Measurements from ENCODE around the gene SIGLEC9. TPM values are rescaled to one million over a fixed set of nuclear protein-coding genes. Genes with fewer than 3 reads are reported as not detected.

The SIGLEC9 gene
- total RNA-seq, 1 experiment from 2014 or later: not detected

DNA sequence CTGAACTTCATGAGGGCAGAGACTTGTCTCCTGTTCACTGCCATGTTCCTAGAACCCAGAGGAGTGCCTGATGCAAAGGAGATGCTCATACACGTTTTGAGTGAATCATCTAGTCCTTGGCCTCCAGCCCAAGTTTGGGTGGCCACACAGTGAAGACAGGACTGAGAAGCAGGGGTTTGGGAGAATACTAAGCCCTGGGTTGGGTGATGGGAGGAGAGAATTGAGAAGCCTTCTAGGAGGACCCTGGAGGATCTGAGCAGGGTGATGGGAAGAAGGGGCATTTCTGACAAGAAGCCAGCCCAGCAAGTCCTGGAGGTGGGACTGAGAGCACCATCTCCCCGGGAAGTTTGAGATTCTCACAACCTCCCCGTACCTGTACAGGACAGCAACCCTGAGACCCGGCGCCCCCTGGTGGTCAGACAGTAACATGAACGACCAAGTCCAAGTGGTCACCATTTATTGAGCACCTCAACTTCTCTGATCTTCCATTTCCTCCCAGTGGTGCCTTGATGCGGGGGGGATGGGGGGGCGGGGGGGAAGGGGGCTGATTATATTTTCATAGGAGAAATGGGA, 27.5 kb upstream of the SIGLEC9 start:
- DNase-seq (ENCODE audit: low spot score): peak; percentile 27

DNA sequence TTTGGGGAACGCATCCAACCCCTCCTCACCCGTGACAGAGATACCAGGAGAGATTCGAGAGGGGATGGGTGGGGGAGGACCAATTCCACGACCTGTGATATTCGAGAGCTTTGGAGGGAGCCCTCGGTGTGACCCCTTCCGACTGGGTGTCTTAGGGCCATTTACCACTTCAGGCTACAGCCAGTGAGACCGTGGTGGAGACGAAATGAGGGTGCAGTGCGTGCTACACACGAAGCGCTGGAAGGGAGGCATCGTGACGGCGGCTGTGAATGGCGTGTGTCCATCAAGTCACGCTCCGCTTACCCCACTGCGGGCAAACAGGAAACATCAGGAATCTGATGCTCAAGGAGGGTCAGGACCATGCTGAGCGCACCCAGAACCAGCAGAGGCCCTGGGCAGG, 26.9 kb upstream of the SIGLEC9 start:
- DNase-seq (ENCODE audit: low spot score): no peak

DNA sequence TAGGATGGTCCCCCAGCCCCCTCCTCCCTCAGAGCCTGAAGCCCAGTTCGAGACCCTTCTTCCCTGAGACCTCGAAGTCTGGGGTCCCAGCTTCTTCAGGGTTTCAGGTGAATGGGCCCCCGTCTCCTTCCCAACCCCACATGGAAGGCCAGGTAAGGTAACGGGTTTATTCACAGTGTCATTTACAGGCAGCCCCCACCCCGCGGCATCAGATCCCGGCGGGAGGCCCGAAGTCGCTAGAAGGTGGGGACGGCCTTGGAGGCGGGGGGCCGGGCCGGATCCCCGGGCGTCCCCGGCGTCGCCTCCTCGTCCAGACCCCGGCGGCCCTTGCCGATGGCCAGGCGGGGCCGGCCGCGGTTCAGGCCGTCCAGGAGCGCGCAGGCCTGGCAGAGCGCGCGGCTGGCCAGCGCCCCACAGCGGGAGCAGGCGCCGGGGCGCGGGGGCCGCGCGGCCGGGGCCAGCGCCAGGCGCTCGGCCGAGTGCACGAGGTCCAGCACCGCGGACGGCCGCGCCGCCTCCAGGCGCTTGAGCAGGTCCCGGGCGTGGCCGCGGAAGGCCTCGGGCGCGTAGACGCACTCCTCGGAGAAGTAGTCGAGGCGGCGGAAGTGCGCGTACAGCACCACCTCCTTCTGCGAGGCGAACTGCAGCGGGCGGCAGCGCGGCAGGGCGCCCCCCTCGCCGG, 26.2 kb upstream of the SIGLEC9 start:
- no peak for DNase-seq (ENCODE audit: low spot score)

DNA sequence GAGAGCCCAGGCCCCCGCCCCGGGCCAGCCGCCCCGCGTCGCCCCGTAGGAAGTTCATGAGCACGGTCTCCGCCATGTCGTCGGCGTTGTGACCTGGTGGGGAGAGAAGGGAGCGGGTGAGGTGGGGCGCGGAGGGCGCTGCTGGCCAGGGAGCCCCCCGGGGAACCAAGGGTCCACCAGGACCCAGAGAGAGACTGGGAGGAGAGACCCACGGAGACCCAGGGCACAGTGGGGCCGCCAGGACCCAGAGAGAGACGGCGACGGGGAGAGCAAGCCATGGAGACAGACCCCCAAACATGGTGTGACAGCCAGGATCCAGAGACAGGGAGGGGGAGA, 25.7 kb upstream of the SIGLEC9 start:
- no peak for DNase-seq (ENCODE audit: low spot score)

DNA sequence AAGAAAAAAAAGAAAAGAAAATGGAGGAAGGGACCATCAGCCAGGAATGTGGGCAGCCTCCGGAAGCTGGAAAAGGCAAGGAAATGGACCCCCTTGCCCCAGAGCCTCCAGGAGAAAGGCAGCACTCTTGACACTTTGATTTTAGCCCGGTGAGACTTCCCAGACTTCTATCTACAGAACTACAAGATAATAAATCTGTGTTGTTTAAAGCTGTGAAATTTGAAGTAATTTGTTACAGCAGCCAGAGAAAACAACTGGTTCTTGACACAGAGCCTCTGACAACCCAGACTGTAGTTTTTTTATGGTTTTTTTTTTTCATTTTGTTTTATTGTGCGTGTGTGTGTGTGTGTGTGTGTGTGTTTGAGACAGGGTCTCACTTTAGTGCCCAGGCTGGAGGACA, 24.1 kb upstream of the SIGLEC9 start:
- no peak for DNase-seq (ENCODE audit: low spot score)

DNA sequence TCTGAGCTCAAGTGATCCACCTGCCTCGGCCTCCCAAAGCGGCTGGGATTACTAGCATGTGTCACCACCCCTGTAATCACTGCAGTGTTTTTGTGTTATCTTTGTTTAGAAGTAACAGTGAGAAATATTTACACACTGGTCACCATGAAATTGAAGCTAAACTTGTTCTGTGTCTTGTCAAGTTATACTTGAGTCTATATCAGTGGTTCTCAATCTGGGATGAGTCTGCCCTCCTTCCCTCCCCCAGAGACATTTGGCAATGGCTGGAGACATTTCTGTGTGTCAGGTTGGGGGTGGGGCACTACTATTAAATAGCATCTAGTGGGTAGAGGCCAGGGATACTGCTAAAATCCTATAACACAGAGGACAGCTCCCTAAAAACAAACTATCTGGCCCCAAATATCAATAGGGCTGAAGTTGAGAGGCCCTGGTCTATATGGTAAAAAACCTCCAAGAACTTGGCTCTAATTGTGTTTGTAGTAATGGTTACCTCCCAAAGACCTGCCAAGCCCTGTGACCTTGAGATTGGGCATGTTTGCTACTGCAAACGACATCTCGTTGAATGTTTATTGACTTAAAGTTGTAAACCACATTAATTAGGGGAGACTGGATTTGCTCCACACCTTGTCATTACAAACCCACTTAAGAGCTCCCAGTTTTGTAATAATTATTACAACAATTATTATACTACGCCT, 23.4 kb upstream of the SIGLEC9 start:
- no peak for DNase-seq (ENCODE audit: low spot score)

DNA sequence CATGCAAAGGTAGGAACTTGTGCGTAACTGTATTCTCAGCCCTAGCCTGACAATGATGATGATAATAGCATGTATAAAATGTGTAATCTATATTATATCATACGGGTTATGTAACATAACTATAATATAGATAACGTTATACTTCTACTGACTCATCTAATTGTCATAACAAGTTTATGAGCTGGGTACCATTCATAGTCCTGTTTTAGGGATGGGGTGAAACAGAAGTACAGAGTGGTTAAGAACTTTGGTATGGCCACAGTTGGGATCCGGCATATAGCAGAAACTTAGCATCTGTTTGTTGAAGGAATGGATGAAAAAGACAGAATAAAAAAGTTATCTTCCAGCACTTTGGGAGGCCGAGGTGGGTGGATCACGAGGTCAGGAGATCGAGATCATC, 21.7 kb upstream of the SIGLEC9 start:
- no peak for DNase-seq (ENCODE audit: low spot score)

DNA sequence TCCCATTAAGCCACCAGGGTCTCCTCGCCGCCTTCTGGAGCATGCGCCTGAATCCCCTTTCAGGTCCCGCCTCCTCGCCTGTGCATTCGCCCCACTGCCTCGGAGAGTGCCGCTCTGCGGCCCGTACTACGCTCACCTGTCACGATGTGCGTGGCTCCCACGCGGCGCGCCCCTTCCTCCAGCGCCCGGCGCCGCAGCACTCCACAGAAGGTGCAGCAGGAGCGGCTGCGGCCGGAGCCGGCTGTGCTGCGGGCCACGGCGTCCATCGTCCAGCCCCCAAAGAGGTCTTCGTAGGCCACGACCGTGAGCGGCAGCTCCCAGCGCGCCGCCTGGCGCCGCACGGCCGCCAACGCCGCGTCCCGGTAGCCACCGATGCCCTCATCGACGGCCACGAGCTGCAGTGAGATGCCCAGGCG, 20.8 kb upstream of the SIGLEC9 start:
- no peak for DNase-seq (ENCODE audit: low spot score)

DNA sequence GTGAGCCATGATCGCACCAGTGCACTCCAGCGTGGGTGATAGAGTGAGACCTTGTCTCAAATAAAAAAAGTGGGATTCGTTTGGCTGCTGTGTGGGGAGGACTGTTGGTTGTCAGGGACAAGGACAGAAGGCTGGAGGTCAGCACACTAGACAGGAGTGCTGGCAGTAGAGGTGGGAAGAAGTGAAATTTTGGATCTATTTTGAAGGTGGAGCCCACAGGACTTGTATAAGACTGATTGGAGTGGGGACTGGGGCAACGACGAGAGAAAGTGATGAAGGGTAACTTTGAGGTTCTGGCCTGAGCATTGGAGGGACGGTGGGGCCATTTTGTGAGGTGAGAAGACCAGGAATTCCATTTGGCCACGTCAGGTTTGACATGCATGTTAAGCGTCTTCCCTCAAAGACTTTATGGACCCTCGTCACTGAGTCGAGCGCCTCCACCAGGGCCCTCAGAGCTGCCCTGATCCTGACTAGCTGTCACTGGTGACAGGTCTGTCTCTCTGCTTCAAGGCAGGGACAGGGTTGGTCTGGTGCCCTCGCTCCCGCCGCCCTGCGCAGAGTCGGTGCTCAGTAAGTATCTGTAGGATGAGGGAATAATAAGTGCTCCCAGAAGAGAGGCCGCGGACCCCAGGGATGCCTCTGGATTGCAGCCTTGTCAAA, 17.2 kb upstream of the SIGLEC9 start:
- no peak for DNase-seq (ENCODE audit: low spot score)

DNA sequence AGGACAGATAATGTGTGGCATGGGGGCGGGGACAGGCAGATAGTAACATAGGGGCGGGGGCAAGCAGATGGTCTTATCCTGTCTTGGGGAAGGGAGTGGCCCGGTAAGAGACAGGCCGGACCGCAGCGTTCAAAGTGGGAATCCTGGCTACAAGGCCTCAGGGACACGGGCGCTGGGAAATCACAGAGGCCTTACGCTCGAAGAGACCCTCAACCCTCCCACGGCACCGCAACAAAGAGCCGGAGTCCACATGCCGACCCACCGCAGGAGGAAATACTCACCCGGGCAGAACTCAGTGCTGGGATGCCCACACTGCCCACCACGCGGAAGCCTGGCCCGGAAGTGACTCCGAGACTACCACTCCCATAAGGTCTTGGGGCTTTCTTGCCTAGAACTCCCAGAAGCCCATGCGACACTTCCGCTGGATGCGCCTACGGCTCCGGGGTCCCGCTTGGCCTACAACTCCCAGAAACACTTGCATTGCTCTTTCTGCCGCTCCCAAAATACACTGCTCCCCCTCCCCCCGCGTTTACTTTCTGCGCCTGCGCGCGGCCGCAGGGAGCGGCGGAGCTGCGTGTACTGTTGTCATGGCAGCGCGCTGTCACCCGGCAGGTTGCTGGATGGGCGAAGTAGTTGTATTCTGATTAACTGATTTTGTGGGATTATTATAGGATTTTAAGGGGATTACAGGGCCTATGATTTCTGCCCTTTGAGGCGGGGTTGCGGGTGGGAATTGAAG, 16.5 kb upstream of the SIGLEC9 start, which contains the start of gene CTU1:
CTU1 (minus strand) TSS at position 344 of the 739 bp plus-strand sequence. CDS start 3,840 bp downstream, outside the sequence.
- peak; percentile 95 for DNase-seq (ENCODE audit: low spot score)

DNA sequence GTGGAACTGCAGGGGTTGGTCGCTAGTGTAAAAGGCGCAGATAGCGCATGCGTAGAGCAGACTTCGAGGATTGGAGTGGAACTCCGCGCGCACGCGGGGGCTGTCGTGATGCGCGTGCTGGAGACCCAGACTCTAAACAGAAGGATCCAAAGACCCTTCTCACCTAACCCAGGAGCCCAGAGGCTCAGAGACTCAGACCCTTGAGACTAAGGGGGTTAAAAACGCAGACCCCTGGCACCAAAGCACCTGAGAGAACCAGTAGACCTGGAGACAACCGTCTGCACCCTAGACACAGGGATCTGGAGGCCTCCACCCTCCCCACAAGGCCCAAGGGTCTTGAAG, 15.9 kb upstream of the SIGLEC9 start:
- no peak for DNase-seq (ENCODE audit: low spot score)

DNA sequence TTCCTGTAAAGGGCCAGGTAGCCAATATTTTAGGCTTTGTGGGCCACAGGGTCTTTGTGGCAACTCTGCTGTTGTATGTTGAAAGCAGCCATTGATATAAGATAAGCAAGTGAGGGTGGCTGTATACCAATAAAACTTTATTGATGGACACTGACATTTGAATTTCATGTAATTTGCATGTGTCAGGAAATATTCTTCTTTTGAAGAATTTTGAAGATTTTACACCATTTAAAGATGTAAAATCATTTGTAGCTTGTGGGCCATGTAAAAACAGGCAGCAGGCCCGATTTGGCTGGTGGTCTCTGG, 14.1 kb upstream of the SIGLEC9 start:
- DNase-seq (ENCODE audit: low spot score): no peak

DNA sequence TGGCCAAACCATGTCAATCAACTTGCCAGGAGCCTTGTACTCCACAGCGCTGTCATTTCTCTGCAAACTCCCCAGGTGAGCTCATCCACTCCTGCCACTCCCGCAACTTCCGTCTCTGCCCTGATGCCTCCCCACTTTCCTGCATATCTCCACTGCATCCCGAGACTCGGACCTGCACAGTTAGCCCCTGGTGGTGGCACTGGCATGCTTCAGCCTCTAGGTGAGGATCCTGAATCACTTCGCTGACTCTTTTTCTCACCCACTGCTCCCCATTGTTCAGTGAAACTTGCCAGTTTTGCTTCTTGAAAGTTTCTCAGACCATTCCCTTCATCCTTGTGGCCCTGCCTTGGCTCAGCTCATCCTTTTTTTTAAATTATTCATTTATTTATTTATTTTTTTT, 13.1 kb upstream of the SIGLEC9 start:
- DNase-seq (ENCODE audit: low spot score): no peak

DNA sequence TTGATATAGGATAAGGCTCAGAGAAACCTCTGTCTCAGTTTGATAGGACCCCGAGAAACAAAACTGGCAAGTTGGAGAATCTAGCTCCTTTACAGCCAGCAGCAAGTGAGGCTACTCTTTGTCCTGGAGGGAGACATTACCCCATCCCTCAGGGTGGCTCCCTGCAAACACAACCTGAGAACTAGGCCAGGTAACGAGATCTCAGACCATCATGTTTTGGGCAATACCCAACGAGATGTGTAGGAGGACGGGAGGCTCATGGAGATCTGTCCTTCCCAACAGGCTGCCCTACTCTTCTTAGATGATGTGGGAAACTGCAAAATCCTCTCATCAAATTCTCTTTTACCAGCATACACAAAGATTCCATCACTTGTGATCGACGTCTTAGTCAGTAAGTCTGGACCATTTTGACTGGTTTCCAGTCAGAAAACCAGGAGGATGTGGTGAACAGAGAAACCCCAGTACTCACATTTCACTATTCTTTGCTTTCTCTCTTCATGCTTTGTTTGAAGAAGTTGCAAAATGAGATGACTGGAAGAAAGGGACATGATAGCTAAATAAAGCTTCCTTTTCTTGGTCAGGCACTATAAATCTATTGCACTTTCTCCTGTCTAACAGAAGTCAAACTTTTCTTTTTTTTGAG, 10.5 kb upstream of the SIGLEC9 start:
- no peak for DNase-seq (ENCODE audit: low spot score)

DNA sequence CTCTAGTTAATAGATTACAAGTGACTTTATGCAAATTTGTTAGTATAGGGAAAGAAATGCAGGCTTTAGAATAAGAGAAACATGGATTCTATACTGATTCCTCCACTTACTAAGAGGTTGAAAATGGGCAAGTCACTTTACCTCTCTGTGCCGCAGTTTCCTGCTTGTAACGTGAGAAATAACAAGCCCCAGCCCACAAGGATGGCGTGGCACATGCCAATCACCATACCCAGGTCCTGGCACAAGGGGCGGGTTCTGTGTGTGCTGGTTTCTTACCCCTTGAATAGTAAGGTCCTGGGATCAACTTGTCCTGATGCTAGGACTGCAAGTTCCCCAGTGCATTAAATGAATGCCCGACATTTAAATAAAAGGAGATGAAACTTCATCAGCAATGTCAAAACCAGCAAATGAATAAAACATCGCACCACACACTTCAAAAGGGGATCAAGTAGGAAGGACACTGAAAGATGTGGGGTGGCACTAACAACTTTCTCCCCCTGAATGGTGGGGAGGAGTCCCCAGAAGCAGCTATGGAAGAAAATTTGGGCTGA, 7.9 kb upstream of the SIGLEC9 start:
- DNase-seq (ENCODE audit: low spot score): no peak

DNA sequence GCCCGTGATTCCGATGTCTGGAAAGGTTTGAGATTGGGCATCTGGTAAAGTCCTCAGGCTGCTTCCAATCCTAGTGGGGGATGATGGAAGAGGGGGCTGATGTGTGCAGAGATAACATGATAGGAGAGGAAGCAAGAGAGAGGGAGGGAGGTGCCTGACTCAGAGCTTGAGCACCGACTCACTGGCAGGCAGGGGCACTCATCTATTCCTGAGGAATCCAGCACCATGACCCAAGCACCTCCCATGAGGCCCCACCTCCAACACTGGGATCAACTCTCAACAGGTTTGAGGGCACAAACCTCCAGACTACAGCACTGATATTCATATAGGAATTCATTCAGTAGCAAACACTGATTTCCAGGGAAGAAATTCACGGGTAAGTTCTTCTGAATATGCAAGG, 5.6 kb upstream of the SIGLEC9 start:
- DNase-seq (ENCODE audit: low spot score): no peak

DNA sequence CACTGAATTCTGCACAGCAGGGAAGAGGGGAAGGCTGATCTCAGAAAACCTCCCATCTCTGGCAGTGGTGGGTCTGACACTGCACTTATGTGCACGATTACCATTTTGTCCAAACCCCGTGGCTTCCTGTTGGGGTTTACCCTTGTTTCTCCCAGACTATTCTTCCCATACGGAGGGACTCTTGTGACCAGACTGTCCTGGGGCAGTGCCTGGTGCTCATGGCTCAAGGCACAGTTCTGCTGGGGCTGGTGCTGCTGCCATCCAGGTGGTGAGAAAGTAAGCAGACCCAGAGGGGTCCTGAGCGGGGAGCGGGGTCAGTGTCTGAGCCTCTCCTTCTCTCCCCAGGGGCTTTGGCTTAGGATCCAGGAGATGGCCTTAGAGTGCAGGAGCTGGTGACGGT, 5.1 kb upstream of the SIGLEC9 start:
- no peak for DNase-seq (ENCODE audit: low spot score)

DNA sequence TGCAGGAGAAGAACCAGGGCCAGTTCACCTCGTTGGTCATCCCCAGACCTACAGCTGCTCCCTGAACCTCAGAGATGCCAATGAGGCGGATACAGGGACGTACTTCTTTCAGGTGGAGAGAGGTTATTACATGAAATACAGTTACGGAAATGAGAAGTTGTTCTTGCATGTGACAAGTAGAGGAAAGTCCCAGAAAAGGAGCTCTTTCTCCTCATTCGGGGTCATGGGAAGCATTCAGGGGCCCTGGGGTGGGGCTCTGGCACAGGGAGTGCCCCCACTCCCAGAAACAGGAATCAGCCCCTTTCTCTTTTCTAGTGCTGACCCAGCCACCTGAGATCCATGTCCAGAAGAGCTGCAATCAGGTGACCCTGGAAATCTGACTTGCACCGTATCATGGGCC, 4.5 kb upstream of the SIGLEC9 start:
- no peak for DNase-seq (ENCODE audit: low spot score)

DNA sequence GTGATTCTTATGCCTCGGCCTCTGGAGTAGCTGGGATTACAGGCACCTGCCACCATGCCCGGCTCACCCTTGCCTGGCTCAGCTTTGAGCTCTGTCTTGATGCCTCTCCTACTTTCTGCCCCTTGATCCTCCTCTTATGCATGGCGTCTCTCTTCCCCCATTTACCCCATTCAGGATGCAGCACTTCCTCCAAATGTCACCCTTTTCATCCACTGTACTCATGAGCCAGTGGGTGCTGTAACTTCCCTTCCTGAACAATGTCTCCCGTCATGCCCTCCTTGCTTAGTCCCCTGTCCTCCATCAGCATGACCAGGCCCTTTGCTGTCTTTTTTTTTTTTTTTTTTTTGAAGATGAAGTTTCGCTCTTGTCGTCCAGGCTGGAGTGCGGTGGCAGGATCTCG, 3.4 kb upstream of the SIGLEC9 start:
- no peak for DNase-seq (ENCODE audit: low spot score)

DNA sequence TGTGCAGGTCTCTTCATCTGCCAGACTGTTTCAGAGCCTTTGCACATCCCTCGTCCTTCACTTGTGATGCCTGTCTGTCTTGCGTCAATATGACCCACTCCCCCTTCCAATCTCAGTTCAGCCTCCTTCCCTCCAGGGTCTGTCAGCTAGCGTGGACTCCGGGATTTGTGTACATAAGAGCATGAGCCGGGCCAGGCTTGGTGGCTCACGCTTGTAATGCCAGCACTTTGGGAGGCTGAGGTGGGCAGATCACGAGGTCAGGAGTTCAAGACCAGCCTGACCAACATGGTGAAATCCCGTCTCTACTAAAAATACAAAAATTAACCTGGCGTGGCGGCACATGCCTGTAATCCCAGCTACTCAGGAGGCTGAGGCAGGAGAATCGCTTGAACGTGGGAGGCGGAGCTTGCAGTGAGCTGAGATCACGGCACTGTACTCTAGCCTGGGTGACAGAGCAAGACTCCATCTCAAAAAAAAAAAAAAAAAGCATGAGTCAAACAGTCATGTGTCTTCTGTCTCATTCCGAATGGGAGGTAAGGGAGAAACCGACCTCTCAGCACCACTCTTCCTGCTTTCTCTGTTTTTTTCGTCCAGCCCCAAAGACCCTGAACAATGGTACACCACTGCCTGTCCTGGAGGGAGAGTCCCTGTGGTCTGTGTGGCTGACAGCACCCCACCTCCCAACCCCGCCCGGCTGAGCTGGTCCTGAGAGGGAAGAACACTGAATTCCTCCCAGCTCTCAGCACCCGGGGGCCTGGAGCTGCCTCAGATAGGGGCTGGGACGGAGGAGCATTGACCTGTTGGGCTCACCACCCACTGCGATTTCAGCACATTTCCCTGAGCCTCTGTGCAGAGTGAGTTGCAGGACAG, 2.4 kb upstream of the SIGLEC9 start:
- DNase-seq (ENCODE audit: low spot score): peak; percentile 26

DNA sequence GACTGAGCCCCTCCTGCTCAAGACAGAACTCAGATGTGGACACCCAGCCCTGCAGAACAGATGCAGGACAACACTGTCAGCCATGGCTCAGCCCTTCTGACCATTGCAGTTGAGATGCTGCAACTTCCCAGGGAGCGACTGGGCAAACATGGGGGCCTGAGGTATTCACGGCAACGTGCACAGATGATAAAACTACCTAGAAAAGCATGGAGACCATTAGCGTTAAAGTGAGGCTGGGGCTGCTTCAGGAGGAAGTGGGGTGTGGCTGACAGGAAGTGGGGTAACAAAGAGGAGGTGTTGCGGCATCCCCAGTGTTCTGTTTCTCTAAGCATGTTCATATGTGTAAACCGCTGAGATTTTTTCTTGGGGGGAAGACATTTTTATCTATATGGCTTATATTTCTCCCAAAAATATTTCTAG, 1.3 kb upstream of the SIGLEC9 start:
- DNase-seq (ENCODE audit: low spot score): no peak

All from A172 (cell line).